DND-41 (cell line): Measurements from ENCODE around the gene FBXO22.

Source experiments
- EZH2 ChIP-seq: IDR thresholded peaks from 3 replicates; pipeline ENCODE4 v1.6.1; 2012; ENCODE audit warnings: borderline replicate concordance, low read depth, mild to moderate bottlenecking, moderate library complexity, low read length, inconsistent platforms; ENCODE audit not compliant: severe bottlenecking
- TF ChIP-seq, protein P1 (sequence below): IDR thresholded peaks from 2 replicates; pipeline ENCODE4 v1.5.1; 2012; ENCODE audit warnings: borderline replicate concordance, low read length, moderate library complexity, mild to moderate bottlenecking; ENCODE audit not compliant: poor library complexity, severe bottlenecking; ENCODE audit errors: extremely low read depth

DNA sequence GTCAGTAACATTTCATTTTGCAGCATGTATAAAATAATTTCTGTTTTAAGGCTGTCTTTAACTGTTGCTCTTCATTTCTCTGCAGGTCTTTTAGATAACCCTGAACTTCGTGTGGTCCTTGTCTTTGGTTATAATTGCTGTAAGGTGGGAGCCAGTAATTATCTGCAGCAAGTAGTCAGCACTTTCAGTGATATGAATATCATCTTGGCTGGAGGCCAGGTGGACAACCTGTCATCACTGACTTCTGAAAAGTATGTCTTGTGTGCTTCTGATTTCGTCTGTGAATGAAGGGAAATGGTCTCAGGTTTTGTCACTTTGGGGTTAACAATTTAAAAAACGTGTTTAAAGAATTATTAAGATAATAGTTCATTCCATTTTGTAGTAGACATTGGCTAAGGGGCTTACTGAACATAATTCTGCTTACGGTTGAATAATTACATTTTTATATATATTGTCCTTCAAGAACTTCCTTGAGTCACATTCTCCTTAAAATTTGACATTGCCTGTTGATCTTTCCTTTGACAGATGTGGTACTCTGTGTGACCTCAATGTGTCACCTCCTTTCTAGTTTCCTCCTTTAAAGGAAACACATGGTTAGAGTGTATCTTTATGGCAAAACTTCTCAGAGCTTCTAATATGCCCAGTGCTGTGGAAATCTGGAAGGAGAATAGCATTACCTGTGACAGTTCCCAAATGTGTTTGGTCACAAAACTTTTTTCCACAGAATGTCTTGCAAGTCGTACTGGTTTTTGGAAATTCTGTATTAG lies 26.3 kb downstream of the FBXO22 start:
- TF ChIP-seq, protein P1, sequence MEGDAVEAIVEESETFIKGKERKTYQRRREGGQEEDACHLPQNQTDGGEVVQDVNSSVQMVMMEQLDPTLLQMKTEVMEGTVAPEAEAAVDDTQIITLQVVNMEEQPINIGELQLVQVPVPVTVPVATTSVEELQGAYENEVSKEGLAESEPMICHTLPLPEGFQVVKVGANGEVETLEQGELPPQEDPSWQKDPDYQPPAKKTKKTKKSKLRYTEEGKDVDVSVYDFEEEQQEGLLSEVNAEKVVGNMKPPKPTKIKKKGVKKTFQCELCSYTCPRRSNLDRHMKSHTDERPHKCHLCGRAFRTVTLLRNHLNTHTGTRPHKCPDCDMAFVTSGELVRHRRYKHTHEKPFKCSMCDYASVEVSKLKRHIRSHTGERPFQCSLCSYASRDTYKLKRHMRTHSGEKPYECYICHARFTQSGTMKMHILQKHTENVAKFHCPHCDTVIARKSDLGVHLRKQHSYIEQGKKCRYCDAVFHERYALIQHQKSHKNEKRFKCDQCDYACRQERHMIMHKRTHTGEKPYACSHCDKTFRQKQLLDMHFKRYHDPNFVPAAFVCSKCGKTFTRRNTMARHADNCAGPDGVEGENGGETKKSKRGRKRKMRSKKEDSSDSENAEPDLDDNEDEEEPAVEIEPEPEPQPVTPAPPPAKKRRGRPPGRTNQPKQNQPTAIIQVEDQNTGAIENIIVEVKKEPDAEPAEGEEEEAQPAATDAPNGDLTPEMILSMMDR: no peak
- TF ChIP-seq EZH2: no peak
